ENCODE measurements around the gene HJV. TPM values are rescaled to one million over a fixed set of nuclear protein-coding genes. Genes with fewer than 3 reads are reported as not detected.
A peak's percentile ranks its signal among the peaks of the same experiment; 100 is the strongest.

The HJV gene
- total RNA-seq, 4 donors from 2014 or later: not detected

GRCh38 chr1:145986551-145986950 is 35.0 kb downstream of the HJV start:
- WGBS: 95% methylated on average over 6 of the region's 6 CpGs
- H3K27ac ChIP-seq (replicated peaks in 1 of 4): peak overlapping the region; percentile 89 to 96 (median 93)
- DNase-seq (ENCODE audit: extremely low spot score): no peak
- TF ChIP-seq EP300 (IDR thresholded peaks at IDR 0.05) (no peak), CTCF (IDR thresholded peaks at IDR 0.05) (no peak), POLR2AphosphoS5 (IDR thresholded peaks at IDR 0.05) (no peak), POLR2A (IDR thresholded peaks at IDR 0.05; ENCODE audit: low read depth) (no peak)
- no peaks in the 10 kb centered on the region for H3K27me3 ChIP-seq
- intact Hi-C loops (cut with DNase I): no loop called here
- H3K4me1 ChIP-seq: peaks cover 66 to 87% (median 74%) of the 10 kb centered on the region in 4 donors
- no peaks in the 10 kb centered on the region for H3K36me3 ChIP-seq
- H3K9me3 ChIP-seq: no peaks in the 10 kb centered on the region
- H3K4me3 ChIP-seq: no peak overlapping the region

GRCh38 chr1:145985502-145986439 is 35.8 kb downstream of the HJV start:
- peak overlapping the region; percentile 26 to 40 (median 38) for H3K4me3 ChIP-seq
- H3K36me3 ChIP-seq: no peaks in the 10 kb centered on the region
- DNase-seq (ENCODE audit: extremely low spot score): no peak
- H3K27me3 ChIP-seq: no peaks in the 10 kb centered on the region
- 33% methylated on average over 15 of the region's 15 CpGs for WGBS
- no peaks in the 10 kb centered on the region for H3K9me3 ChIP-seq
- intact Hi-C loops (cut with DNase I): no loop called here
- TF ChIP-seq EP300 (IDR thresholded peaks at IDR 0.05) (no peak), POLR2AphosphoS5 (IDR thresholded peaks at IDR 0.05) (peak in 1 of 2 donors; percentile 52)
- H3K27ac ChIP-seq (replicated peaks in 1 of 4): peak overlapping the region; percentile 89 to 96 (median 93)
- peaks cover 68 to 88% (median 78%) of the 10 kb centered on the region in 4 donors for H3K4me1 ChIP-seq

GRCh38 chr1:145985129-145985501 is 36.4 kb downstream of the HJV start:
- intact Hi-C loops (cut with DNase I): no loop called here
- peak overlapping the region; percentile 89 to 96 (median 93) for H3K27ac ChIP-seq (replicated peaks in 1 of 4)

GRCh38 chr1:145983960-145984830 is 37.3 kb downstream of the HJV start:
- intact Hi-C loops (cut with DNase I): loop anchor here (2.0 kb wide), 1 partner anchor 15 kb away; no protein-coding TSS in a partner anchor
- 84% methylated on average over 12 of the region's 12 CpGs for WGBS
- DNase-seq (ENCODE audit: extremely low spot score): no peak

More at GRCh38 chr1:145985129-145985501, 36.4 kb downstream of the HJV start:
- Histone ChIP-seq H3K36me3 (no peaks in the 10 kb centered on the region), H3K4me1 (peaks cover 68 to 88% (median 78%) of the 10 kb centered on the region in 4 donors), H3K27me3 (no peaks in the 10 kb centered on the region), H3K9me3 (no peaks in the 10 kb centered on the region), H3K4me3 (peak overlapping the region; percentile 26 to 40 (median 38))
- no peak for DNase-seq (ENCODE audit: extremely low spot score)
- 38% methylated on average over 2 of the region's 2 CpGs for WGBS
- TF ChIP-seq CTCF (IDR thresholded peaks at IDR 0.05) (no peak), POLR2A (IDR thresholded peaks at IDR 0.05; ENCODE audit: low read depth) (no peak), POLR2AphosphoS5 (IDR thresholded peaks at IDR 0.05) (no peak), EP300 (IDR thresholded peaks at IDR 0.05) (no peak)

More at GRCh38 chr1:145983960-145984830, 37.3 kb downstream of the HJV start:
- Histone ChIP-seq H3K27me3 (no peaks in the 10 kb centered on the region), H3K36me3 (no peaks in the 10 kb centered on the region), H3K27ac (replicated peaks in 1 of 4) (peak overlapping the region; percentile 89 to 96 (median 93)), H3K4me1 (peaks cover 73 to 96% (median 84%) of the 10 kb centered on the region in 4 donors), H3K9me3 (no peaks in the 10 kb centered on the region), H3K4me3 (peak overlapping the region in 2 of 4 donors; percentile 39 to 40)
- TF ChIP-seq EP300 (IDR thresholded peaks at IDR 0.05) (no peak), CTCF (IDR thresholded peaks at IDR 0.05) (no peak), POLR2A (IDR thresholded peaks at IDR 0.05; ENCODE audit: low read depth) (no peak), POLR2AphosphoS5 (IDR thresholded peaks at IDR 0.05) (no peak)
